ENCODE results near the gene ARID1B.

Gene ARID1B

DNA sequence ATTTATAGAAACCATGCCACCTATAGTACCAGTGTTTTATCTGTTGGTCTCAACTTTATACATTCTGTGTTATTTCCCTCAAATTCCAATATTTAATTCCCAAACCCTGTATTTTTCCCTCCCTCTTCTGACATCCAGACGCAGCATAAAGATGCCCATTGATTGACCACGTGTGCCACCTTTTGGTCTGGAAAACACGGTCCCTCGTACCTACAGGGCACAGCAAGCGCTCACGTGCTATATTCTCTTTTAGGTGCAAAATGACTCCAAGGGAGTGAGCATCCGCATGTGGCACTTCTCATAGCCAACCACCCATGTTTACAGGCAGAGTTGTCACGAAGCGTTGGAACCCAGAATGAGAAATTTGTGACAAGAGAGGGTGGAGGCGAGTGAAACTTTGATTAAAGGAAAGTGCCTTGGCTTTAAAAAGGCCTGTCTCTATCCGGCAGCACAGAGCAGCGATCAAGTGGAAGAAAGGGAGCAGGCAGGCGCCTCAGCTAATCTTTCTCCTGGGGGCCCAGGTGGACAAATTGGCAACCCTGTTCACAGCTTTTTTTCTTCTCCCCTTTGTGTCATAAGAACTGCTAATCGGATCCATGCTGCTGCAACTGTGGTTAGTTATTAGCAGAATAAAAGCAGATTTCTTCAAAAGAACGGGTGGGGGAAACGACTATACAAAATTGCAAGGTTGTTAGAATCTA is 320.2 kb downstream of the ARID1B start:
- Mint-ChIP-seq H3K4me1 (peaks cover 40 to 87% of the 10 kb centered on the region in 2 donors), H3K27ac (peak overlapping the region; percentile 62), H3K4me3 (no peak overlapping the region), H3K9me3 (no peaks in the 10 kb centered on the region), H3K36me3 (peaks cover 25 to 51% of the 10 kb centered on the region in 2 donors), H3K27me3 (no peaks in the 10 kb centered on the region)
- DNase-seq (no peak), ATAC-seq (replicated peaks) (no peak)

DNA sequence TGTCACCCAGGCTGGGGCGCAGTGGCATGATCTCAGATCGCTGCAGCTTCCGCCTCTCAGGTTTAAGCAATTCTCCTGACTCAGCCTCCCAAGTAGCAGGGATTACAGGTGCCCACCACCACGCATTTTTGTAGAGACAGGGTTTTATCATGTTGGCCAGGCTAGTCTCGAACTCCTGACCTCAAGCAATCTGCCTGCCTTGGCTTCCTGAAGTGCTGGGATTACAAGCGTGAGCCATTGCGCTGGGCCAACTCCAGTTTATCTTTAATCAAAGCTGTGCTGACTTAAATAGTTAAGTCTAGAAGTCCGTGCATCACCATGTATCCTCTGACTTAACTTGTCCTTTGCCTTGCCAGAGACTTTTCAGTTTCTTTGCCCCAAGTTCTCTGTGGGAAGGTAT is 321.8 kb downstream of the ARID1B start:
- Mint-ChIP-seq H3K27me3 (no peaks in the 10 kb centered on the region), H3K4me1 (peaks cover 33 to 74% of the 10 kb centered on the region in 2 donors), H3K36me3 (peaks cover 21 to 39% of the 10 kb centered on the region in 2 donors), H3K9me3 (peaks cover 0 to under 1% of the 10 kb centered on the region in 2 donors), H3K27ac (no peak overlapping the region), H3K4me3 (no peak overlapping the region)
- DNase-seq (no peak), ATAC-seq (replicated peaks) (no peak)

DNA sequence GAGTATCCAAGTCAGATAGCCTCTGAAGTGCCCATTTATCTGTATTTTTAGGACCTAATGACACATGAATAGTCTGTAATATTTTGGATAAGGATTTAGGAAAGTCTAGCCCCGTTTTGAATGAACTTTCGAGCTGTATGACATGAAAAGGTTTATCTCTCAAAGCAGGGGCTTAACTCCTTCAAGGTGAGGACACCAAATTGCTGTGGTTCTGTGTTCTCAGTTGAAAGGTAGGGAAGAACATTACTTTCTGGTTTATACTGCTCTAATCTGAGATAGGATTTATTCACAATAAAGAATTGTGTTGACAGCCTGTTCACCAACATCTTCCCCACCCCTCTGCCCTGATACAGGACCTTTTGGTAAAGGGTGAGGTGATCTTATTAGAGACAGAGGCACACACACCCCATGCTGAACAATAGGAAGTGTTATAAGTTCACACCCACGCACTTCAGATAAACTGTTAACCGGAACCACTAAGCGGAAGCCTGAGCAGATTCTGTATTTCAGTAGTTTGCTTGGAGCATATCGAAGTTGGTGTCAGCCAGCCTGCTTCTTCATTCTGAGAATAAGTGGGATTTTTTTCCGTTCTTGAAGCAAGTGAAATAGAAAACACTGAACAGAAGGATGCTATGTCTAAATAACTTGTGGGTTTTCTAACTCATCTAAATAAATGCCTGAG is 322.9 kb downstream of the ARID1B start:
- DNase-seq (peak; percentile 68), ATAC-seq (replicated peaks) (peak; percentile 99)
- peak overlapping the region; percentile 71 for H3K27ac Mint-ChIP-seq
- H3K4me1 Mint-ChIP-seq, result peaks cover 34 to 74% of the 10 kb centered on the region in 2 donors
- no peaks in the 10 kb centered on the region for H3K27me3 Mint-ChIP-seq
- peaks cover 20 to 40% of the 10 kb centered on the region in 2 donors for H3K36me3 Mint-ChIP-seq
- H3K9me3 Mint-ChIP-seq, result peaks cover 3 to 4% of the 10 kb centered on the region in 2 donors
- peak overlapping the region; percentile 29 to 41 for H3K4me3 Mint-ChIP-seq

DNA sequence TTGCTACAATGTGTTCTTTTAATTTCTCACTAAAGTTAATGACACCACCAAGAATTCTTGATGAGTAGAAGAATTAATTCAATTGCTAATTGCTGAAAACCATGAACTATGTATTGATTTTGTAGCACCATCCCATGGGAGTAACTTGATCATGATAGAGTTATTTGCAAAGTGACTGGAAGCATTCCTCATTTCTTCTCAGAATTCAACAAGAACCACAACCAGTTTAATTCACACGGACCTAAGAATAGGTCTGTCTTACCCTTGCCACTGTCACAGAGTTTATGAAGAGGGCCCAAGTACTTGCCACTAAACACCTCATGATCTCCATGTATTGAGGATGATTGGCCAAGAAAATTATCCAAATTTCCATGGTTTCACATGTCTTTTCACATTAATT is 324.0 kb downstream of the ARID1B start:
- DNase-seq, result no peak
- Mint-ChIP-seq H3K4me1 (peaks cover 32 to 68% of the 10 kb centered on the region in 2 donors), H3K4me3 (no peak overlapping the region), H3K9me3 (peaks cover 3 to 4% of the 10 kb centered on the region in 2 donors), H3K27ac (no peak overlapping the region), H3K27me3 (no peaks in the 10 kb centered on the region), H3K36me3 (peaks cover 16 to 38% of the 10 kb centered on the region in 2 donors)
- no peak for ATAC-seq (replicated peaks)

DNA sequence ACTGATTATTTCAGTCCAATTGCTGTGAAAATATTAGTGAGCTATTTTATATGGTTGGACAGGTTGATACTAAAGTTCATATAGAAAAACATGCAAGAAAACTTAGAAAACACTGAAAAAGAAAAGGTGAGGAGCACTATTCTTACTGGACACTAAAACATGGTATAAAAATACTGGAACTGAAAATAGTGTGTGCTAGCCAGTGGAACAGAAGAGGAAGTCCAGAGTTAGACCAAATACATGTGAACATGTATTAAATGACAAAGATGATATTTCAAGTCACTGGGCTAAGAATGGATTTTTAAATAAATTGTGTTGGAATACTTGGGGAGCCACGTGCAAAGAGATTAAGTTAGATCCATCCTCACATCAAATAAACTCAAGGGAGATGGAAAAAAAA is 327.6 kb downstream of the ARID1B start:
- Mint-ChIP-seq H3K9me3 (peaks cover 3 to 4% of the 10 kb centered on the region in 2 donors), H3K36me3 (peaks cover 7 to 17% of the 10 kb centered on the region in 2 donors), H3K4me1 (peaks cover 29 to 46% of the 10 kb centered on the region in 2 donors), H3K4me3 (no peak overlapping the region), H3K27me3 (no peaks in the 10 kb centered on the region), H3K27ac (peak overlapping the region; percentile 44)
- no peak for DNase-seq
- ATAC-seq (replicated peaks), result peak in 1 of 2 donors; percentile 28

DNA sequence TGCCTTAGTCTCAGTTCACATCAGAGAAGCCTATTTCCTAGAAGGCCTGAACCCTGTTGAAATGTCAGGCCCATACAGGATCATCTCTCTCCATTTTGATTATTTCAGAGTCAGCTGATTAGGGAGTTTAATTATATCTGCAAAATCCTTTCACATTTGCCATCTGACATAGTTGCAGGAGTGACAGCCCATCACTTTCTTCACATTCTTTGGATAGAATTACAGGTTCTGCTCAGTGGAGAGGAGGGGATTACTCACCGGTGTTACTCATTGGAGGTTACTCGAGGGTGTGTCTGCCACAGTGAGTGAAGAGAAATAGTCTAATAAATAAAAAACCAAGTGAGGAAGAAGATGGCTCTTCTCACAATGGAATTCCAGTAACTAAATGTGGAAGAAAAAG is 329.3 kb downstream of the ARID1B start:
- Mint-ChIP-seq H3K27me3 (no peaks in the 10 kb centered on the region), H3K36me3 (peaks cover 9 to 15% of the 10 kb centered on the region in 2 donors), H3K27ac (no peak overlapping the region), H3K4me1 (peaks cover 22 to 29% of the 10 kb centered on the region in 2 donors), H3K4me3 (no peak overlapping the region), H3K9me3 (peaks cover 3 to 4% of the 10 kb centered on the region in 2 donors)
- ATAC-seq (replicated peaks) (no peak), DNase-seq (no peak)

DNA sequence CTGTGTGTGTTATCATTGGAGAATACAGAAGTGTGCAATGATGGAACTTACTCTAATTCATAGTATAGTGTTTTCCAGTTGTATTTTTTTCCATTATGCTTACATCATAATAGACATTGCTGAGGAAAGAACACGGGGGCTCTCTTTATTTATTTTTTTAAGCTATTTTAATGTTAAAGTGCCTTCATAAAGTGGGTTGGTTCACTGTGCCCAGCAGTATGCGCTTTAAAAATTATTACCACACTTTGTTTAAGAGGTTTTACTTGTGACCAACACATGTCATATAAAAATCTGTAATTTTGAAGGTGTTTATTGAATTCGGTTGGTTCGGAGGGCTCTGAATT is 330.4 kb downstream of the ARID1B start:
- Mint-ChIP-seq H3K36me3 (peaks cover 9 to 20% of the 10 kb centered on the region in 2 donors), H3K9me3 (peaks cover 3 to 4% of the 10 kb centered on the region in 2 donors), H3K4me3 (no peak overlapping the region), H3K4me1 (peaks cover 24 to 26% of the 10 kb centered on the region in 2 donors), H3K27me3 (no peaks in the 10 kb centered on the region), H3K27ac (no peak overlapping the region)
- ATAC-seq (replicated peaks) (no peak), DNase-seq (no peak)

DNA sequence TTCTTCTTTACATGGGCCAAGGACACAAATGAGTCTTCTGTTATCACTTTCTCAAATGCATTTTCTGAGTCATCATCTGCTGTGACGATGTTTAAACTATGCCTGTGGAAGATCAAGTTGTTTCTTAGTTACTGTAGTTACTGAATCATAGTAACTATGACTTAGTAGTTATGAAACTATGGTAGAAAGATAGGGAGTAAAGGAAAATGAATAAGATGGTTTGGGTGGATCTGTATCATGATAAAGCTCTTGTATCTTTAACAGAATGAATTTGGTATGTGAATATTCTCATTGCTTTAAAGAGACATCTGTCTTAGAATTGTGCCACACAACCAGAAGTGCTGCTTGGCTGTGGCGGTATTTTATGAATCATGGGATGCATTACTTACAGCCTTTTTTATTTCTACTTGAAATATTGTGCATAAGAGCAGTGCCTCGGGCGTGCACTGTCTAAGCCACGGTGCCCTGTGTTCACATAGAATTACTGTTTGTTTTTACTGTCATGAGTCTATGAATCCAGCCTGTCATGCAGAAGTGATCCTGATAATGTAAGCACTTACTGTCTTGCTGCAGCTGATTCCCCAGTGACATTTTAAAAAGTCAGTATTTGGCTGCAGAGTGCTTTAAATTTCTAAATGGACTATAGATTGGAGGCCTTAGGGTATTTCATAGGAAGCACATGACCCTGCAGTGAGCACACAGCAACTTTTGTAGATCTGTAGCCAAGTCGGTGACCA is 330.9 kb downstream of the ARID1B start:
- peaks cover 24 to 27% of the 10 kb centered on the region in 2 donors for H3K4me1 Mint-ChIP-seq
- H3K27ac Mint-ChIP-seq, result peak overlapping the region; percentile 31
- peaks cover 11 to 21% of the 10 kb centered on the region in 2 donors for H3K36me3 Mint-ChIP-seq

DNA sequence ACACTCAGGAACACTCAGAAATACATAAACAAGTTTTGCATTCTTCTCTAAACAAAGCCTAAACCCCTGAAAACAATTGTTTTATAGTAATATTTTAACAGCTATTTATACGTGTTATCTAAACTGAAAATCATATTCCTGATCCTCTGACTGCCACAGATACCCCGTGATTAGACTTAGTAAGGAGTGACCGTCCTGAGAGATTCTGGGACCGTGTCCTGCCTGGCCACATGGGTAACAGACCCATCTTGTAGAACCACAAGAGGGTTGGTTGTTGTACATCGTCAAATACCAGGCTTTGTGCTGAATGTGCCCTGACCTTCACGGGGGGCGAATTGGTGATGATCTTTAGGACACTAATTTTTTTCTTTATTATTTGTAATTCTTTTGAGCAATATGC is 331.7 kb downstream of the ARID1B start:
- ATAC-seq (replicated peaks) (no peak), DNase-seq (no peak)
- Mint-ChIP-seq H3K36me3 (peaks cover 17 to 26% of the 10 kb centered on the region in 2 donors), H3K9me3 (peaks cover 4 to 5% of the 10 kb centered on the region in 2 donors), H3K4me1 (peaks cover 25 to 29% of the 10 kb centered on the region in 2 donors), H3K4me3 (no peak overlapping the region), H3K27me3 (no peaks in the 10 kb centered on the region), H3K27ac (no peak overlapping the region)

More for the DNA sequence above, 330.9 kb downstream of the ARID1B start:
- Mint-ChIP-seq H3K27me3 (no peaks in the 10 kb centered on the region), H3K4me3 (no peak overlapping the region), H3K9me3 (peaks cover 3 to 4% of the 10 kb centered on the region in 2 donors)
- DNase-seq (no peak), ATAC-seq (replicated peaks) (peak in 1 of 2 donors; percentile 53)

DNA sequence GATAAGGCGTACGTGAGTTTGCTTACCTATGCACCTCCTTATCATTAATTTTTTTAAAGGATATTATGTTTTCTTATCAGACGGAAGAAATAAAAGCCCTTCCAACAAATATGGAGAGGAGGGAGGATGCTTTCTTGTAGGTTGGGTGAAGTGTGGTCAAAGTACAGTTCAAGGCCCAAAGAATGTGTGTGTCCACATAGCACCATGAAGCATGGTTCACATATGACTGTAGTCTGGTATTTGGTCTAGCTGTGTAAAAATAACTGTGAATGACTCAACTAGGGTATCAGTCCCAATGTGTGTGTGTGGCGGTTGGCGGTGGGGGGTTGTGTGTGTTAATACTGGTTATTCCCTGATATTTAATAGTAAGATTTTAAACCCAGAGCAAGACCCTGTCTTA is 333.4 kb downstream of the ARID1B start:
- ATAC-seq (replicated peaks), result no peak

DNA sequence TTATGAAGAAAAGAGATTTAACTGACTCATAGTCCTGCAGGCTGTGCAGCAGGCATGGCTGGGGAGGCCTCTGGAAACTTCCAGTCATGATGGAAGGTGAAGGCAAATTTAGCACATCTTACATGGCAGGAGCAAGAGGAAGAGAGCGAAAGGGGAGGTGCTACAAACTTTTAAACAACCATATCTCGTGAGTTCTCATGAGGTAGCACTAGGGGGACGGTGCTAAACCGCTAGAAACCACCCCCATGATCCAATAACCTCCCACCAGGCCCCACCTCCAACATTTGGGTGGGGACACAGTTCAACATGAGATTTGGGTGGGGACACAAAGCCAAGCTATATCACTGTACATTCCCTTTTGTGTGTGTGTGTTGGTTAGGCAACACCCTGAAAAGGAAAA is 336.2 kb downstream of the ARID1B start:
- Mint-ChIP-seq H3K27me3 (no peaks in the 10 kb centered on the region), H3K27ac (no peak overlapping the region), H3K9me3 (peaks cover 0 to 2% of the 10 kb centered on the region in 2 donors), H3K4me1 (peaks cover 5% of the 10 kb centered on the region in 2 donors), H3K4me3 (no peak overlapping the region), H3K36me3 (peaks cover 18 to 20% of the 10 kb centered on the region in 2 donors)
- ATAC-seq (replicated peaks) (no peak), DNase-seq (no peak)

More for the DNA sequence above, 333.4 kb downstream of the ARID1B start:
- no peak overlapping the region for H3K4me3 Mint-ChIP-seq
- no peak for DNase-seq
- peaks cover 13 to 14% of the 10 kb centered on the region in 2 donors for H3K4me1 Mint-ChIP-seq
- peaks cover 0 to 2% of the 10 kb centered on the region in 2 donors for H3K9me3 Mint-ChIP-seq
- peaks cover 18 to 20% of the 10 kb centered on the region in 2 donors for H3K36me3 Mint-ChIP-seq
- H3K27me3 Mint-ChIP-seq, result no peaks in the 10 kb centered on the region
- H3K27ac Mint-ChIP-seq, result no peak overlapping the region

DNA sequence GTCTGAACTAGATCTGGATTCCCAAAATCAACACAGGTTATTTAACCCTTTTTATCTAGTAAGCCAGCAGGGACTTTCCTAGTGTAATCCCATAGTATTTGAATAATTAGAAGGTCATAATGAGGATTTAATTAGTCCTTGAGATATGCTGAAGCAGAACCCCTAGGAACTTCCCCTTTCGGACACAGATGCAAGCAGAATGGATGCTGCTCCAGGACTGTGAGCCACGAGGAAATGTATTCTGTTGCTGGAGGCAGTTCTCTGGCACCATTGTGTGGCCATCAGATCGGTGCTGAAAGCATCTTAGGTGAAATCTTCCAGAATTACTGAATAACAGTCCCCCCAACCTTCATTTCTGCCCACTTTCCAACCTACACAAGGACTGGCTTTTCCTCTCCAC is 339.2 kb downstream of the ARID1B start:
- Mint-ChIP-seq H3K9me3 (peaks cover 0 to 2% of the 10 kb centered on the region in 2 donors), H3K4me1 (peaks cover 12 to 18% of the 10 kb centered on the region in 2 donors), H3K27me3 (no peaks in the 10 kb centered on the region), H3K27ac (no peak overlapping the region), H3K4me3 (no peak overlapping the region), H3K36me3 (peaks cover 24 to 36% of the 10 kb centered on the region in 2 donors)
- ATAC-seq (replicated peaks), result no peak
- DNase-seq, result no peak

DNA sequence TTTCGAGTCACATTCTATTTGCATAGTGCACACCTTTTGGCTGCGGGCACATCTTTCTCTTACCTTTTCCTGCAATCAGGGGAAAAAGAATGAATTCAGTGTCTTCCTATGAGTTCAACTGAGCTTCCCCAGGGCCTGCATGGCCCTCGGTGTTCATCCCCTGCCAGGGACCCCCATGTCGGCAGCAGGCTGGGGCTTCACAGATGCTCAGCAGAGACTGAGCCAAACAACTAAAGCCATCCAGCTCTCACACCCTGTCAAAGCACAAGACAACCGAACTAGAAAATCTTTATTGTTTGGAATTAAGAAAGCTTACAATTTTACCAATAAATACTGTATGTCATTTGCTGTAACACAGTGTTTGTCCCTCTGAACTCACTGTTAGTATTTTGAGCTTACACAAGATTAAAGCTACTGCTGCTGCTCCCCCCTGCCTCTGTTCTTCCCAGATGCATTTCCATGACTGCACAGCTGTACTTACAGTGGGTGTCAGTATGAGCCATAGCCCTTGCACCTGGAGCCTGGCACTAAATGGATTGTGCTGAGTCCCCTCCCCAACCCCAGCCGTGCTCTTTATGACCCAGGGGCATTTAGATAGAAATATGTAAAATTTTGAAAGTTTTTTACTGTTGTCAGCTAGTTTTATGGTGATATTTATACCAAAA is 340.4 kb downstream of the ARID1B start:
- H3K27me3 Mint-ChIP-seq, result no peaks in the 10 kb centered on the region
- H3K36me3 Mint-ChIP-seq, result peaks cover 27 to 30% of the 10 kb centered on the region in 2 donors
- peaks cover 10 to 18% of the 10 kb centered on the region in 2 donors for H3K4me1 Mint-ChIP-seq
- H3K4me3 Mint-ChIP-seq, result no peak overlapping the region
- no peak overlapping the region for H3K27ac Mint-ChIP-seq
- DNase-seq, result no peak
- H3K9me3 Mint-ChIP-seq, result peaks cover 0 to 2% of the 10 kb centered on the region in 2 donors
- ATAC-seq (replicated peaks), result no peak

DNA sequence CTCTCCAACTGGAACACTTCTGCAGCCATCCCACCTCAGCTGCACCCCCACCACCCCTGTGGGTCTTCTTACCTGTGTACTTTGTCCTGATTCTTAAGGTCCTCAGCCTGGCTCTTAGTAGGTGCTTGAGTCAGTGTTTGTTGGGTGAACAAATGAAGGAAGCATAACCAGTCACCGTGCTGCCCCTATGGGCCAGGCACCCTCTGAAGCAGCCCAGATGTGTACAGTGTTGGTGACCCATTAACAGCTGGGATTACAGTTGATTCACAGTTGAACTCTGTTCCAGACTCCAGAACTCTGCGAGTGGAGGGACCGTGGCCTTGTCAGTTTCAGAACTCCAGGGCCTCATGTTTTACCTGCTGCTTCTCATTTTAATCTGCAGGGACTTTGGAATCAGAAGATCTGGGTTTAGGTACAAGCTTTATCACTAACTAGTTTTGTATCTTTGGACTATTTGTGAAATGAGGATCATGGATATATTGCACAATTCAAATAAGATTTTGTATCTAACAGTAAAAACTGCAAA is 342.4 kb downstream of the ARID1B start:
- ATAC-seq (replicated peaks) (no peak), DNase-seq (no peak)
- Mint-ChIP-seq H3K27ac (peak overlapping the region; percentile 39), H3K4me1 (peaks cover 8 to 13% of the 10 kb centered on the region in 2 donors), H3K36me3 (peaks cover 16 to 25% of the 10 kb centered on the region in 2 donors), H3K27me3 (no peaks in the 10 kb centered on the region), H3K9me3 (no peaks in the 10 kb centered on the region), H3K4me3 (no peak overlapping the region)
